ENCODE measurements around the gene KBTBD12.
"Not testable (repeated sequence)": the region's sequence is repeated elsewhere in the genome, so short reads cannot be mapped to it uniquely, and the experiment has no call there.

KBTBD12 gene

DNA sequence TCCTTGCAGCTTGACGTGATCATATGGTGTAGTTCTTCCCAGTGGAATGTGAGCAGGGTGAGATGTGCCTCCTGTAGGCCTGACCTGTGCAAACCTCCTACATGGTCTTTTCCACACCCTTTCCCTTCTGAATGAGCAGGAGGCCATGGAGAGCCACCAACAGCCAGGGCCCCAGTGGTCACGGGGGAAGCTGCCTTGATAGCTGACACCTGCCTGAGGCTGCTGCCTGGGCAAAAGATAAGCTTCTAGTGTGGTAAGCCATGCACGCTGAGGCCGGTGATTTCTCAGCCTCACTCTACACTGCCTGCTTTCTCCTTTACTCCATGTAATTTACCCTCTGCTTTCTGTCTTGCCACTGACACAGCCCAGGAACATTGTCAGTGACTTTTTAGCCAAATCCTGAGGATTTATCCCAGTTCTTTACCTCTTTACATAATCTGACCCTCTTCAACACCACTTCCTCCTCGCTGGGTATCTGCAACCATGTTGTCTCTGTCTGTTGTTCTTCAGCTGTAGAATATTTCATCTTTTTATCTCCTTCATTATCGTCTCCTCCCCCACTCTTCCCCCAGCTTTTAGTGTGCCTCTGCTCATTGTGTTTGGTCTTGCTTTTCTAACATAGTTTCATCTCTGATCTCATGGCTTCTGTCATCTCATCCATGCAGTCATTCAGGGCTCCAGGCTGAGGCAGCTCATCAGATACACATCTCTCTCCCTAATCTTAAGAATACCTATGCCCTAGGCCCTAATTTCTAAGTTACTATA lies 11.2 kb upstream of the KBTBD12 start:
- DNase-seq = no peak

GRCh38 chr3:127905556-127905955 lies 9.5 kb upstream of the KBTBD12 start:
- DNase-seq = no peak

DNA sequence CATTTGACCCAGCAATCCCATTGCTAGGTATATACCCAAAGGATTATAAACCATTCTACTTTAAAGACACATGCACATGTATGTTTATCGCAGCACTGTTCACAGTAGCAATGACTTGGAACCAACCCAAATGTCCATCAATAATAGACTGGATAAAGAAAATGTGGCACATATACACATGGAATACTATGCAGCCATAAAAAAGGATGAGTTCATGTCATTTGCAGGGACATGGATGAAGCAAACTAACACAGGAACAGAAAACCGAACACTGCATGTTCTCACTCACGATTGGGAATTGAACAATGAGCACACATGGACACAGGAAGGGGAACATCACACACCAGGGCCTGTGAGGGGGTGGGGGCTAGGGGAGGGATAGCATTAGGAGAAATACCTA lies 8.4 kb upstream of the KBTBD12 start:
- not testable (repeated sequence) for DNase-seq

- DNase-seq = no peak
These were observed 6.8 kb upstream of the KBTBD12 start for GRCh38 chr3:127908202-127908601.

- no peak for DNase-seq
These were observed 6.1 kb upstream of the KBTBD12 start for GRCh38 chr3:127908951-127909350.

DNA sequence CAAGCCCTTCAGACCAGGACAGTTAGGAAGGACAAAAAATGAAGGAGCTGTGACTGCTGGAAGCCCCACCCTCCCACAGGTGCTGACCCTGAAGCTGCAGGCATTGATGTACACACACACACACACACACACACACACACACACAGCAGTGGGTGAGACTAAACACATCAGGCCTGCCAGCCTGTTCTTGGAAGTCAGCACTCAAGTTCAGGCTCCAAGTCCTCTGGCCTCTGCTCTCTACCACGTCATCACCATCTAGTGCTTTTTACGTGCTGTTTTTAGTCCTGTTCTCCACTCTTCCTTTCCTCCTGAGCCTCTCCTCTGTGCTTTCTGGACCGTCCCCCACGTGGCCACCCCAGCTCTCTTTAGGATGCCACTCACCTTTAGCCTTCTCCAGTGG lies 5.4 kb upstream of the KBTBD12 start:
- no peak for DNase-seq

GRCh38 chr3:127911421-127911931 lies 3.6 kb upstream of the KBTBD12 start:
- DNase-seq = no peak

DNA sequence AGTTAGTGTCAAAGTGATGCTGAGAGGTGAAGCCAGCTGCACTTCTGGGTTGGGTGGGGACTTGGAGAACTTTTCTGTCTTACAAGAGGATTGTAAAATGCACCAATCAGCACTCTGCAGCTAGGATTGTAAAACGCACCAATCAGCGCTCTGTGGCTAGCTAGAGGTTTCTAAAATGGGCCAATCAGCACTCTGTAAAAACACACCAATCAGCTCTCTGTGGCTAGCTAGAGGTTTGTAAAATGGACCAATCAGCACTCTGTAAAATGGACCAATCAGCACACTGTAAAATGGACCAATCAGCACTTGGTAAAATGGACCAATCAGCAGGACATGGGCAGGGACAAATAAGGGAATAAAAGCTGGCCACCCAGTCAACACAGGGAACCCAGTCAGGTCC lies 1.2 kb upstream of the KBTBD12 start:
- not testable (repeated sequence) for DNase-seq

DNA sequence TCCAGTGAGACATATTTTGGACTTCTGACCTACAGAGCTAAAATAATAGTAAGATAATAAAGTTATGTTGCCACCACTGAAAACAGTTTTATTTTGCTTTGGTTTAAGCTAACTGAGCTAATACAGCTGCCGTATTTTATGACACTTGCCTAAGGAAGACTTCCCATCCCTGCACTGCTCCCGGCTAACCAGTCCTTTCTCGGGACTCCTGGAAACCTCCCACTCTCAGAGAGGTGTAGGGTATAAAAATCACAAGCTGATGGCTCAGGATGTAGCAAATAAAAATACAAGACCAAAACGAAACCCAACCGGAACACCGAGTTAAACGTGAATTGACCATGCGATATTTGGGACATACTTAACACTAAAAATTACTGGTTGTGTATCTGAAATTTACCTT lies 448 bp upstream of the KBTBD12 start:
- DNase-seq = no peak

- no peak for DNase-seq
These were observed 983 bp downstream of the KBTBD12 start for GRCh38 chr3:127915937-127916493.

GRCh38 chr3:127920738-127921137 lies 5.7 kb downstream of the KBTBD12 start:
- no peak for DNase-seq

- no peak for DNase-seq
These were observed 8.6 kb downstream of the KBTBD12 start for GRCh38 chr3:127923611-127924010.

DNA sequence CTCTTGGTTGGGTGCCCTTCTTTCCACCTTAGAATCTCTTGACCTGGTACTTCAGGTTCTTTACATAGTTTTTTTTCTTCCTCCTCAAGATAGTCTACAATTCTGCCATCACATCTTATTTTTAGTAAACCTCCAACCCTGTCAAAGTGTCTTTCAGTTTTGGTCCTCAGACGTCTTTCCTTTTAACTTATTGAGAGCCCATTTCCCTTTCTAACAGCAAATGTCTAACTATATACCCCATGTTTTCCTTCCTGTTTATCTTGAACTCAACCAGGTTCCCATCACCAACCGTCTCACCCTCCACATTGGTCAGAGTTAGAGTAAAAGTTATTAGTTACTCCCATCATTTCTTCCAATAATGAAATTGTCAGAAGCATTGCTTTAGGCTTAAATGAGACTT lies 10.4 kb downstream of the KBTBD12 start:
- DNase-seq = no peak

GRCh38 chr3:127927829-127928604 lies 13.0 kb downstream of the KBTBD12 start:
- DNase-seq = no peak

DNA sequence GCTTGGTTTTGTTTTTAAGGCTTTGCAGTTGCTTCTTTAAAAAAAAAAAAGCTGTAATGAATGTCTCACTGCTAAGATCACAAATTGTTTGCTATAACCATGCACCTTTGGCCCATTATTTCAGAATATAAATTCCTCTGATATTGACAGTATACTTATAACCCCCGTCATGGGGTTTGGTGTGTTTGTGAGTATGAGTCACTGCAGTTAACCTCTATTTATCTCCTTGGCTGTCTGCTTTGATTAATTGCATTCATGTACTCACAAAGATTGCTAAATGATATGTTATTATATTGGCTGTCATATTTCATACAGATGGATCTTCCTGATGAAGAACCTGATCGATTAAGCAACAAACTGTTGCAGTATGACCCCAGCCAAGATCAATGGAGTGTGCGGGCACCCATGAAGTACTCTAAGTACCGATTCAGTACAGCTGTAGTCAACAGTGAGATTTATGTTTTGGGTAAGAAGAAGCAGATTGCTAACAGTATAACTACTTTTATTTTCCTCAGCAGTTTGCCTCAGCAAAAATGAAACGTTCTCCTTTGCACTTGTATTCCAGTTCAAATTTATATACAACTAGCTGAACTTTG lies 14.9 kb downstream of the KBTBD12 start:
- no peak for DNase-seq

- DNase-seq = no peak
These were observed 18.4 kb downstream of the KBTBD12 start for GRCh38 chr3:127933396-127933795.

DNA sequence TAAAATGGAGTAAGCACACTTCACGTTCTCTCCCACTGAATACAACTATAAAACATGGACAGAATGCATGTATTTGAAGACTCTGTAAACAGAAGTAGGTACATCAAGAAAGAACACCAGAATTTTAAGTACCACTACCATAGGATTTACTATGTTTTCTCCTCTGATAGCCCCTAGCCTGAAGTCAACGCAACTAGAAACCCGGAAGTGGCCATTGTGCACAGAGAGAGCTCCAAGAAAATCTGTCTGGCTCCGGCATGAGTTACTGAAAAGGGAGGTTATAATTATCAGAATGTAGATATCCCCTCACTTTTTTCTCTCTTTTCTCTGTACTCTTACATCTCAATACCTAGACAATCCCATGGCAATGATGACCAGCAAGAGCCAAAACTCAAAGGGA lies 23.8 kb downstream of the KBTBD12 start:
- DNase-seq = no peak

- no peak for DNase-seq
These were observed 25.1 kb downstream of the KBTBD12 start for GRCh38 chr3:127940116-127940515.

GRCh38 chr3:127942613-127943012 lies 27.6 kb downstream of the KBTBD12 start:
- DNase-seq = no peak

GRCh38 chr3:127948211-127948610 lies 33.2 kb downstream of the KBTBD12 start:
- DNase-seq = no peak

DNA sequence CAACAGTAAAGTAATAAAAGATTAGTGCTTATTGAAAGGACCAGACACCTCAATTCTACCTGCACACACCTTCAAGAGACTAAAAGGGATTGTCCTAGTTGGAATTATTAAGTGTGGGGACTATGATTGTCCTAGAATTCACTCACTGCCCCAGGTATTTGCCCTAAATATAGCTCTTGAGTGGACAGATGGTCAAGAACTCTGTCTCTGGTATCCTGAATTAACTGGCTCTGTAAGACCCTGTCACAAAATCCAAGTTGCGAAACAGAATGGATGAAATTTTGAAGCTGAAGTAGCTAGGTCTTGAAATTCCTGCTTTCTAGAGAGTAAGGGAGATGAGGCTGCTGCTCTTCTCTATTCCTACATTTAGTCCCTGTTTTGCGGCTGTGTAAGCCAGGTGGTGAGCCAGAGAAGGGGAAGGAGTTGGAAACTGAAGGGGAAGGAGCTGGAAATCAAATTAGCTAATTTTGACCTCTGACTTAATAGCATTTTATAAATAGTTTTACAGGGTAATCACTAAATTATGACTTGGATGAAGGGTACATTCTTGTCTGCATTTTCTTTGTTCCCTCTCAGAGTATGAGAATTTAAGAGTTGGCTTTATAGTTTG lies 34.5 kb downstream of the KBTBD12 start:
- DNase-seq = no peak

DNA sequence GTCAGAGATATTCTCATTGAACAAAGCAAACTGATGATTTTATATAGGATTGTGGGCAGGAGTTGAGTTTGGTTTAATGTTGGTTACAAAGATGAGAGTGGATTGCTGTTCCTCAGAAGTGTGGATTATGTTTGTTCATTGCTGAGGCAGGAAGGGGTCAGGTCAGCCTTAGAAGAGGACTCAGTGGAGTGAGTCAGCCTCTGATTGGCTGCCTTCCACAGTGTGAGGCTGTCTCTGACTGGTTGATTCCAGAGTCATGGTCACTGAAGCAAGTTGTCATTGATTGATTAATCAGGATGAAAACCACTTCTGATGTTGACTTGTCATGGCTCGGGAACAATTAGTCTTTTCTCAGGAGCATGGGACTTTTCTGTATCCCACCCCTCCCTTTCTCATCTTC lies 36.2 kb downstream of the KBTBD12 start:
- no peak for DNase-seq
